ENCODE measurements around the gene SLC22A14. TPM values are rescaled to one million over a fixed set of nuclear protein-coding genes. Genes with fewer than 3 reads are reported as not detected.

Gene SLC22A14
- total RNA-seq, 4 donors from 2014 or later, result 1.2 TPM; not detected in 3

DNA sequence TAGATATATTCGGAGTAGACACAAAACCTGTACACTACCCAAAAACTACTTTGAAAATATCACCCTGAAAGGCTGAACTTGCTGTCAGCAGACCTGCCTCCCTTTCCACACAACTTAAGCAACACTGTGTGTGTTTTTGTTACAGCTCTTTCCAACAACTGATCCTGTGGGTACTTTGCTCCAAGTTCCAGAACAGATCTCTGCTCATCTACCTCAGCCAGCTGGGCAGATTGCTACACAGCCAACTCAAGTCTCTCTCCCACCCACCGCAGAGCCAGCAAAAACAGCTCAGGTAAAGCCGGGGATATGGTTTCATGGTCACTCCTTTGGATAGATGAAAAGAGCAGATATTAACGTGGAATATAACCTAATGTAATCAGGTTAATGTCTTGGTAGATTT lies 36.2 kb upstream of the SLC22A14 start:
- no peak overlapping the region for H3K4me3 ChIP-seq
- no peak overlapping the region for H3K27ac ChIP-seq
- no peaks in the 10 kb centered on the region for H3K4me1 ChIP-seq
- no peaks in the 10 kb centered on the region for H3K9me3 ChIP-seq
- DNase-seq (ENCODE audit: low spot score in 2 of 2), result no peak
- H3K27me3 ChIP-seq, result no peaks in the 10 kb centered on the region
- no peak for TF ChIP-seq POLR2A (IDR thresholded peaks at IDR 0.05)
- 95 to 97% methylated on average over 4 of the region's 4 CpGs for WGBS, 2 donors
- peaks cover 0 to 41% (median 0%) of the 10 kb centered on the region in 3 donors for H3K36me3 ChIP-seq

DNA sequence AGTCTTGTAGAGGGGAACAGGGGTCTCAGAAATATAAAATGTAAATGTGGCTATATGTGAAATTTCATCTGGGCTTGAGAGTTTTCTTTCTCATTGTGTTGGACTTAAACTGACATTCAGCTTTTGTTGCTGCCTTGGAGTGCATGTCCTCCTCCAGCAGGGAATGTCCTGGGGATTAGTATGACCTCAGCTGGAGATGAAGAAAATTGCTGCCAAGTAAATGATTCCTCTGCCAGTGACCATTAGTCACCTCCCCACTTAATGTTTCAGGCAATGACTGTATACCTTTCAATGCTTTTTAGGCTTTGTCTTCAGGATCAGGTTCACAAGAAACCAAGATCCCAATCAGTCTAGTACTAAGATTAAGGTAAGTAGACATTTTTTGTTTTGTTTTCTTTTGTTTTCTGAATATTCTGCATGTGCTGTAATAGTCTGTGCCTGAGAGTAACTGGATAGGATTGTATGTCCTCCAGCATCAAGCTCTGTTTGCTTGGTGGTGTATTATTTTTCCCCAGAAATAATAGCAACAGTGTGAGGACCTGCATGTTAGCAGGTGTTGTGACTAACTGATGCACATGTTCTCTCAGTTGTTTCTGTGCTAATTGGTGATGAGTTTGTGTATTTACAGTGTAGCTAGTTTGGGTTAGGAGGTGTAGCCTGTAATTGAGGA lies 34.6 kb upstream of the SLC22A14 start:
- TF ChIP-seq EP300 (IDR thresholded peaks at IDR 0.05) (no peak), POLR2A (IDR thresholded peaks at IDR 0.05) (no peak)
- TF ChIP-seq, protein P1, sequence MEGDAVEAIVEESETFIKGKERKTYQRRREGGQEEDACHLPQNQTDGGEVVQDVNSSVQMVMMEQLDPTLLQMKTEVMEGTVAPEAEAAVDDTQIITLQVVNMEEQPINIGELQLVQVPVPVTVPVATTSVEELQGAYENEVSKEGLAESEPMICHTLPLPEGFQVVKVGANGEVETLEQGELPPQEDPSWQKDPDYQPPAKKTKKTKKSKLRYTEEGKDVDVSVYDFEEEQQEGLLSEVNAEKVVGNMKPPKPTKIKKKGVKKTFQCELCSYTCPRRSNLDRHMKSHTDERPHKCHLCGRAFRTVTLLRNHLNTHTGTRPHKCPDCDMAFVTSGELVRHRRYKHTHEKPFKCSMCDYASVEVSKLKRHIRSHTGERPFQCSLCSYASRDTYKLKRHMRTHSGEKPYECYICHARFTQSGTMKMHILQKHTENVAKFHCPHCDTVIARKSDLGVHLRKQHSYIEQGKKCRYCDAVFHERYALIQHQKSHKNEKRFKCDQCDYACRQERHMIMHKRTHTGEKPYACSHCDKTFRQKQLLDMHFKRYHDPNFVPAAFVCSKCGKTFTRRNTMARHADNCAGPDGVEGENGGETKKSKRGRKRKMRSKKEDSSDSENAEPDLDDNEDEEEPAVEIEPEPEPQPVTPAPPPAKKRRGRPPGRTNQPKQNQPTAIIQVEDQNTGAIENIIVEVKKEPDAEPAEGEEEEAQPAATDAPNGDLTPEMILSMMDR (IDR thresholded peaks at IDR 0.05), result peak in 1 of 5 experiments; percentile 5
- no peak overlapping the region for H3K4me3 ChIP-seq
- peak in 1 of 2 donors; percentile 34 for DNase-seq (ENCODE audit: low spot score in 2 of 2)
- no peaks in the 10 kb centered on the region for H3K9me3 ChIP-seq
- H3K36me3 ChIP-seq, result peaks cover 0 to 55% (median 0%) of the 10 kb centered on the region in 3 donors
- H3K27me3 ChIP-seq, result no peaks in the 10 kb centered on the region
- no peak overlapping the region for H3K27ac ChIP-seq
- H3K4me1 ChIP-seq, result no peaks in the 10 kb centered on the region

DNA sequence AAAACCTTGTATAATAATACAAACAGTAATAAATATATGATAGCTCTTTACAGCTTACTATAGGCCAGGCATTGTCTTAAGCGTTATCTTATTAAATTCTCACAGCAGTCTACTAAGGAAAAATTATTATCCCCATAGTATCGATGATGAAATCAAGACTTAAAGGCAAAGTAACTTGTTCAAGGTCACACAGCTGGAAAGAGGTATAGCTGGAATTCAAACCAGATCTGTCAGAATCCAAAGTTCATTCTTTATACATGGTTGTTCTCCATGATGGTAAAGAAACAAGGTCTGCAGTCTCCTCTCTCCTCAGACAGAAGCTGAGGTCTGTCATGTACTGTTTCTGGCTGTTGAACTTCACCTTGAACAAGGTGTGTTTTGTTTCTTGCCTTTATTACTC lies 31.9 kb upstream of the SLC22A14 start:
- H3K4me1 ChIP-seq, result peaks cover 0 to 1% (median 0%) of the 10 kb centered on the region in 4 donors
- DNase-seq (ENCODE audit: low spot score in 2 of 2), result no peak
- H3K27ac ChIP-seq, result no peak overlapping the region
- TF ChIP-seq, protein P1 (IDR thresholded peaks at IDR 0.05), result no peak
- TF ChIP-seq EP300 (IDR thresholded peaks at IDR 0.05), result no peak
- no peak for TF ChIP-seq POLR2A (IDR thresholded peaks at IDR 0.05)
- H3K27me3 ChIP-seq, result no peaks in the 10 kb centered on the region
- H3K9me3 ChIP-seq, result no peaks in the 10 kb centered on the region
- 84 to 96% methylated on average over 2 of the region's 2 CpGs for WGBS, 2 donors
- H3K4me3 ChIP-seq, result no peak overlapping the region
- peaks cover 0 to 79% (median 0%) of the 10 kb centered on the region in 3 donors for H3K36me3 ChIP-seq

DNA sequence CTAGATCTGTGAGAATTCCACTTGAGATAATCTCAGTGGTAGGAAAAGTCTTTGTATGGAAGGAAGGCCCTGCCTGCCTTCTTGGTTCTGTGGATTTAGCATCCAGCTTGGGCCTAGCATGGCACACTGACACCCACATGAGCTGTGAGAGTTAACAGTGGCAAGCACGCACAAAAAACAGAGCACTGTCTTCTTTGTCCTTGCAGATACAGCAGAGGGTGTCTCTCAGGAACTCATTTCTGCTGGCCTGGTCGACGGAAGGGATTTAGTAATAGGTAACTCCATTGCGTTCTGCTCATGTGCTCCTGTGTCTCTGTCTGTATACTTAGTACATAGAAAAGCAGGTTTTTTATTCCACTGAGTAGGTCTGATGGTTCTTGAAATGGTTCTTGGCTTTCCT lies 30.9 kb upstream of the SLC22A14 start:
- Histone ChIP-seq H3K36me3 (peaks cover 0 to 75% (median 0%) of the 10 kb centered on the region in 3 donors), H3K9me3 (no peaks in the 10 kb centered on the region), H3K27ac (no peak overlapping the region), H3K27me3 (no peaks in the 10 kb centered on the region), H3K4me1 (peaks cover 0 to 11% (median 0%) of the 10 kb centered on the region in 4 donors), H3K4me3 (no peak overlapping the region)
- TF ChIP-seq, protein P1 (IDR thresholded peaks at IDR 0.05), result no peak
- TF ChIP-seq POLR2A (IDR thresholded peaks at IDR 0.05) (no peak), EP300 (IDR thresholded peaks at IDR 0.05) (no peak)
- no peak for DNase-seq (ENCODE audit: low spot score in 2 of 2)
- 86% methylated on average over 4 of the region's 4 CpGs for WGBS, 2 donors

DNA sequence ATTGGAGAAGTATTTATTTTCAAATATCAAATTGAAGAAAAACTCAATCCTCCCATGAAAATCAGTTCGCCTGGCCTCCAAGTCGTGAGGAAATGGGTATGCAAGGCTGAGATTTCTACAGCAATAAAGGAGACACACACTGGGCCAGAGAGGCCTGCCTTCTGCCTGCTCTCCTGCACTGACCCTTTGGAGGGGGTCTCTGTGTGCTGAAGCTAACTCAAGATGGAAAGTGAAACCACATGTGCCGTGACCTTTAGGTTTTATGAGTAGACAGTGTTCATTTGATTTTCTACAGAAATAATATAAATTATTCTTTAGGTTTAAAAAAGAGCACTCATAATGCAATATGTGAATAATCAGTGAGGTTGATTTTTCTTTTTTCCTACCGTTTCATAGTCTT lies 28.4 kb upstream of the SLC22A14 start:
- WGBS, 2 donors, result 71 to 75% methylated on average over 4 of the region's 4 CpGs
- Histone ChIP-seq H3K27me3 (no peaks in the 10 kb centered on the region), H3K4me3 (no peak overlapping the region), H3K27ac (no peak overlapping the region), H3K9me3 (no peaks in the 10 kb centered on the region), H3K36me3 (peaks cover 0 to 57% (median 0%) of the 10 kb centered on the region in 3 donors), H3K4me1 (peaks cover 0 to 13% (median 0%) of the 10 kb centered on the region in 4 donors)
- TF ChIP-seq, protein P1 (IDR thresholded peaks at IDR 0.05), result no peak
- no peak for TF ChIP-seq POLR2A (IDR thresholded peaks at IDR 0.05)
- TF ChIP-seq EP300 (IDR thresholded peaks at IDR 0.05), result no peak
- no peak for DNase-seq (ENCODE audit: low spot score in 2 of 2)
